ENCODE data around the gene BMP2K. TPM values are rescaled to one million over a fixed set of nuclear protein-coding genes. Genes with fewer than 3 reads are reported as not detected.

The BMP2K gene
- polyA plus RNA-seq, 2 of the 4 experiments (the other 2 are of a cell fraction), result 9.9 to 19.7 TPM

GRCh38 chr4:78797777-78798284 is 21.7 kb downstream of the BMP2K start:
- H3K4me3 ChIP-seq, result no peak overlapping the region
- ATAC-seq (no peak), FAIRE-seq (no peak), DNase-seq (ENCODE audit: low read depth in 1 of 2, low spot score in 1 of 2) (no peak)
- H3K9me3 ChIP-seq, result no peaks in the 10 kb centered on the region
- 86% methylated on average over 4 of the region's 4 CpGs for WGBS (ENCODE audit: missing lambda C conversion rate)
- ChIA-PET POLR2A (no interaction called here), CTCF (no interaction called here)
- H3K4me1 ChIP-seq, result no peaks in the 10 kb centered on the region
- TF ChIP-seq NR3C1 (IDR thresholded peaks at IDR 0.05), result no peak
- TF ChIP-seq KDM5A (IDR thresholded peaks at IDR 0.05), result no peak
- no peak overlapping the region for H3K4me2 ChIP-seq
- no peak overlapping the region for H3K27ac ChIP-seq

- POLR2A ChIA-PET, result no interaction called here
- H3K27ac ChIP-seq, result no peak overlapping the region
- H3K4me3 ChIP-seq, result no peak overlapping the region
- DNase-seq (ENCODE audit: low read depth in 1 of 2, low spot score in 1 of 2) (no peak), ATAC-seq (no peak), FAIRE-seq (no peak)
- no peaks in the 10 kb centered on the region for H3K9me3 ChIP-seq
- 88% methylated on average over 5 of the region's 5 CpGs for WGBS (ENCODE audit: missing lambda C conversion rate)
- H3K4me2 ChIP-seq, result no peak overlapping the region; the same call in 2 of the 3 replicates
- CTCF ChIA-PET, result no interaction called here
- H3K4me1 ChIP-seq, result no peaks in the 10 kb centered on the region
- no peak for TF ChIP-seq ESRRA (IDR thresholded peaks at IDR 0.05; ENCODE audit: borderline replicate concordance, low read length)
- TF ChIP-seq, protein P1, sequence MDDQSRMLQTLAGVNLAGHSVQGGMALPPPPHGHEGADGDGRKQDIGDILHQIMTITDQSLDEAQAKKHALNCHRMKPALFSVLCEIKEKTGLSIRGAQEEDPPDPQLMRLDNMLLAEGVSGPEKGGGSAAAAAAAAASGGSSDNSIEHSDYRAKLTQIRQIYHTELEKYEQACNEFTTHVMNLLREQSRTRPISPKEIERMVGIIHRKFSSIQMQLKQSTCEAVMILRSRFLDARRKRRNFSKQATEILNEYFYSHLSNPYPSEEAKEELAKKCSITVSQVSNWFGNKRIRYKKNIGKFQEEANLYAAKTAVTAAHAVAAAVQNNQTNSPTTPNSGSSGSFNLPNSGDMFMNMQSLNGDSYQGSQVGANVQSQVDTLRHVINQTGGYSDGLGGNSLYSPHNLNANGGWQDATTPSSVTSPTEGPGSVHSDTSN (IDR thresholded peaks at IDR 0.05), result no peak
- TF ChIP-seq JUN (IDR thresholded peaks at IDR 0.05), result no peak
Observed at GRCh38 chr4:78799551-78800495, 23.7 kb downstream of the BMP2K start.

GRCh38 chr4:78800965-78801364 is 24.8 kb downstream of the BMP2K start:
- ATAC-seq (no peak), FAIRE-seq (no peak), DNase-seq (ENCODE audit: low read depth in 1 of 2, low spot score in 1 of 2) (no peak)
- H3K4me2 ChIP-seq, result no peak overlapping the region
- TF ChIP-seq RFX5 (IDR thresholded peaks at IDR 0.05) (no peak), HOXA7 (CRISPR knock-in tag; IDR thresholded peaks at IDR 0.05) (no peak)
- no peak overlapping the region for H3K4me3 ChIP-seq
- no peaks in the 10 kb centered on the region; the same call in 2 of the 3 replicates for H3K9me3 ChIP-seq
- H3K27ac ChIP-seq, result no peak overlapping the region
- CTCF ChIA-PET, result no interaction called here
- H3K4me1 ChIP-seq, result no peaks in the 10 kb centered on the region
- POLR2A ChIA-PET, result no interaction called here

- CTCF ChIA-PET, result interaction anchor here (0.8 kb wide), 1 partner anchor 63 kb away, joined by 3 read pairs; no protein-coding TSS in a partner anchor
- FAIRE-seq, result no peak
Observed at GRCh38 chr4:78803983-78804382, 27.8 kb downstream of the BMP2K start.

More at GRCh38 chr4:78803983-78804382, 27.8 kb downstream of the BMP2K start:
- ATAC-seq (no peak), DNase-seq (ENCODE audit: low read depth in 1 of 2, low spot score in 1 of 2) (no peak)
- POLR2A ChIA-PET, result no interaction called here
- TF ChIP-seq RAD21 (conservative IDR thresholded peaks at IDR 0.05 in 1 of 2, IDR thresholded peaks at IDR 0.05 in 1 of 2) (no peak), HOXB5 (CRISPR knock-in tag; IDR thresholded peaks at IDR 0.05) (no peak), CHD2 (IDR thresholded peaks at IDR 0.05; ENCODE audit: low read length, partially characterized antibody) (no peak), TP53 (CRISPR knock-in tag; IDR thresholded peaks at IDR 0.05) (no peak), ESRRA (IDR thresholded peaks at IDR 0.05; ENCODE audit: borderline replicate concordance, low read length) (no peak), SMC3 (IDR thresholded peaks at IDR 0.05) (no peak), FOSB (CRISPR knock-in tag; IDR thresholded peaks at IDR 0.05) (no peak), CHD4 (IDR thresholded peaks at IDR 0.05; ENCODE audit: borderline replicate concordance) (no peak), HOXB13 (CRISPR knock-in tag; IDR thresholded peaks at IDR 0.05; ENCODE audit: low read depth) (no peak), ZNF302 (CRISPR knock-in tag; IDR thresholded peaks at IDR 0.05) (no peak), RCOR1 (IDR thresholded peaks at IDR 0.05; ENCODE audit: low read depth, low read length) (no peak), FOXS1 (CRISPR knock-in tag; IDR thresholded peaks at IDR 0.05) (no peak), HMGXB4 (CRISPR knock-in tag; IDR thresholded peaks at IDR 0.05; ENCODE audit: borderline replicate concordance) (no peak), CEBPB (IDR thresholded peaks at IDR 0.05) (no peak), TFCP2L1 (CRISPR knock-in tag; IDR thresholded peaks at IDR 0.05) (no peak)
- TF ChIP-seq, protein P2, sequence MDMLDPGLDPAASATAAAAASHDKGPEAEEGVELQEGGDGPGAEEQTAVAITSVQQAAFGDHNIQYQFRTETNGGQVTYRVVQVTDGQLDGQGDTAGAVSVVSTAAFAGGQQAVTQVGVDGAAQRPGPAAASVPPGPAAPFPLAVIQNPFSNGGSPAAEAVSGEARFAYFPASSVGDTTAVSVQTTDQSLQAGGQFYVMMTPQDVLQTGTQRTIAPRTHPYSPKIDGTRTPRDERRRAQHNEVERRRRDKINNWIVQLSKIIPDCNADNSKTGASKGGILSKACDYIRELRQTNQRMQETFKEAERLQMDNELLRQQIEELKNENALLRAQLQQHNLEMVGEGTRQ (IDR thresholded peaks at IDR 0.05), result no peak
- TF ChIP-seq, protein P1 (IDR thresholded peaks at IDR 0.05), result no peak
- TF ChIP-seq, protein P3, sequence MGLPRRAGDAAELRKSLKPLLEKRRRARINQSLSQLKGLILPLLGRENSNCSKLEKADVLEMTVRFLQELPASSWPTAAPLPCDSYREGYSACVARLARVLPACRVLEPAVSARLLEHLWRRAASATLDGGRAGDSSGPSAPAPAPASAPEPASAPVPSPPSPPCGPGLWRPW (IDR thresholded peaks at IDR 0.05), result no peak
- no peak overlapping the region for H3K4me3 ChIP-seq
- WGBS (ENCODE audit: missing lambda C conversion rate), result 90% methylated on average over 1 of the region's 1 CpG
- H3K9me3 ChIP-seq, result peaks cover 7% of the 10 kb centered on the region; the same call in 2 of the 3 replicates
- H3K27ac ChIP-seq, result no peak overlapping the region
- H3K4me2 ChIP-seq, result no peak overlapping the region
- no peaks in the 10 kb centered on the region for H3K4me1 ChIP-seq

Measured in A549 (cell line).